Measurements from ENCODE around the gene GPX3. TPM values are rescaled to one million over a fixed set of nuclear protein-coding genes. Genes with fewer than 3 reads are reported as not detected.

Gene GPX3
- total RNA-seq, 4 donors from 2014 or later: 690 to 3,141 (median 1,517) TPM

- 83 to 94% methylated on average over 2 of the region's 7 CpGs for WGBS, 2 donors (ENCODE audit: low coverage in 1 of 2)
- Histone ChIP-seq H3K9me3 (no peaks in the 10 kb centered on the region), H3K27me3 (no peaks in the 10 kb centered on the region), H3K27ac (peak overlapping the region; percentile 67 to 91 (median 88)), H3K36me3 (peaks cover 0 to 49% of the 10 kb centered on the region in 2 donors), H3K4me1 (peaks cover 5 to 82% (median 22%) of the 10 kb centered on the region in 3 donors), H3K4me3 (peak overlapping the region; percentile 66 to 88)
- no peak for ATAC-seq
- TF ChIP-seq POLR2AphosphoS5 (IDR thresholded peaks at IDR 0.05): no peak
- TF ChIP-seq EP300 (IDR thresholded peaks at IDR 0.05): no peak
- no peak for TF ChIP-seq POLR2A (IDR thresholded peaks at IDR 0.05)
- no peak for TF ChIP-seq CTCF (IDR thresholded peaks at IDR 0.05)
Observed at GRCh38 chr5:151022511-151023018, 2.2 kb downstream of the GPX3 start.

- peaks cover 5 to 84% (median 25%) of the 10 kb centered on the region in 3 donors for H3K4me1 ChIP-seq
- H3K9me3 ChIP-seq: no peaks in the 10 kb centered on the region
- no peak for ATAC-seq
- 83% methylated on average over 1 of the region's 5 CpGs; no CpG with 5 or more reads in 1 of the 2 donors for WGBS, 2 donors (ENCODE audit: low coverage in 1 of 2)
- peaks cover 0 to 54% of the 10 kb centered on the region in 2 donors for H3K36me3 ChIP-seq
- H3K27ac ChIP-seq: peak overlapping the region; percentile 67 to 91 (median 88)
- TF ChIP-seq POLR2A (IDR thresholded peaks at IDR 0.05): peak in 1 of 2 donors; percentile 7
- TF ChIP-seq POLR2AphosphoS5 (IDR thresholded peaks at IDR 0.05): peak; percentile 36
- no peak for TF ChIP-seq CTCF (IDR thresholded peaks at IDR 0.05)
- H3K27me3 ChIP-seq: no peaks in the 10 kb centered on the region
- peak overlapping the region; percentile 66 to 88 for H3K4me3 ChIP-seq
Observed at GRCh38 chr5:151023047-151023615, 2.7 kb downstream of the GPX3 start.

- peaks cover 0 to 60% of the 10 kb centered on the region in 2 donors for H3K36me3 ChIP-seq
- peak overlapping the region; percentile 66 to 88 for H3K4me3 ChIP-seq
- H3K9me3 ChIP-seq: no peaks in the 10 kb centered on the region
- peaks cover 5 to 89% (median 25%) of the 10 kb centered on the region in 3 donors for H3K4me1 ChIP-seq
- ATAC-seq: peak; percentile 8
- 26% methylated on average over 4 of the region's 8 CpGs; no CpG with 5 or more reads in 1 of the 2 donors for WGBS, 2 donors (ENCODE audit: low coverage in 1 of 2)
- H3K27me3 ChIP-seq: no peaks in the 10 kb centered on the region
- H3K27ac ChIP-seq: peak overlapping the region; percentile 67 to 91 (median 88)
- TF ChIP-seq POLR2A (IDR thresholded peaks at IDR 0.05): peak in 1 of 2 donors; percentile 5
- TF ChIP-seq POLR2AphosphoS5 (IDR thresholded peaks at IDR 0.05): peak; percentile 34
- TF ChIP-seq EP300 (IDR thresholded peaks at IDR 0.05): no peak
- no peak for TF ChIP-seq CTCF (IDR thresholded peaks at IDR 0.05)
Observed at GRCh38 chr5:151023651-151024050, 3.3 kb downstream of the GPX3 start.

DNA sequence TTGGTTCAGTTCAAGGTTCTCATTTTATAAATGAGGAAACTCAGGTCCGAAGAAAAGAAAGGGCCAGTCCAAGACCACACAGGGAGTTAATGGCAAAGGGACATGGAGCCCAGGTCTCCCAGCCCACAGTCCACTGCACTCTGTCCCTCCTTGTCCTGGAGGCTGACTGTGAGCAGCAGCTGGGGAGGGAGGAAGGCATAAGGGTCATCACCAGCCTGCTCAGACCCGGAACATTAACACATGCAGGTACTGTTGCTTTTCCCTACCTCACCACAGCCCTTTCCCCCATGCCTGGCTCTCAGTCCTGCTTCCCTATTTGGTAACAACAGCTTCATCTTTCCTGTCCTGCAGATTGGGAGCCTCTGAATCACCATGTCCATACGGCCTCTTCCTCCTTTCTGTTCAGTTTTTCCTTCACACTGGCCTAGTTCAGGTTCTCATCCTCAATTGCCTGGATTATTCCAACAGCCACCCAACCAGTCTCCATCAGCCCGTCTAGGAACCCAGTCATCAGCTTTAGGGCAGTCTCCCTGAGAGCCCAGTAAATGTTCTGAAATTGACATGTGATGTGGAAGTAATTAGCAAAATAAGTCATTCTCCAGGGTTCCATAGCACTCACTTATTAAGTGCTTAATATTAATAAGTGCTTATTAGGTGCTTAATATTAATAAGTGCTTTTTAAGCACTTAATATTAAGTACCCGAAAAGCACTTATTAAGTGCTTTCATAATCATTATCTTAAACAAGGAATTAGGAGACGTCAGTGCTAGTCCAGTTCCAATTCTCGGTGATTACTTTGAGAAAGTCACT lies 4.3 kb downstream of the GPX3 start:
- TF ChIP-seq CTCF (IDR thresholded peaks at IDR 0.05) (no peak), POLR2AphosphoS5 (IDR thresholded peaks at IDR 0.05) (peak; percentile 47), EP300 (IDR thresholded peaks at IDR 0.05) (no peak), POLR2A (IDR thresholded peaks at IDR 0.05) (peak in 1 of 2 donors; percentile 39)
- peaks cover 0 to 69% of the 10 kb centered on the region in 2 donors for H3K36me3 ChIP-seq
- peak overlapping the region in 1 of 2 donors; percentile 88 for H3K4me3 ChIP-seq
- peak overlapping the region; percentile 67 to 91 (median 88) for H3K27ac ChIP-seq
- ATAC-seq: no peak
- WGBS, 2 donors (ENCODE audit: low coverage in 1 of 2): 91 to 94% methylated on average over 4 to 6 of the region's 7 CpGs
- peaks cover 5 to 92% (median 25%) of the 10 kb centered on the region in 3 donors for H3K4me1 ChIP-seq
- H3K27me3 ChIP-seq: no peaks in the 10 kb centered on the region
- H3K9me3 ChIP-seq: no peaks in the 10 kb centered on the region

Measured in gastroesophageal sphincter (tissue), 4 donors.